ENCODE measurements around the gene PIEZO1.
"Not testable (repeated sequence)": the region's sequence is repeated elsewhere in the genome, so short reads cannot be mapped to it uniquely, and the experiment has no call there.

The PIEZO1 gene

DNA sequence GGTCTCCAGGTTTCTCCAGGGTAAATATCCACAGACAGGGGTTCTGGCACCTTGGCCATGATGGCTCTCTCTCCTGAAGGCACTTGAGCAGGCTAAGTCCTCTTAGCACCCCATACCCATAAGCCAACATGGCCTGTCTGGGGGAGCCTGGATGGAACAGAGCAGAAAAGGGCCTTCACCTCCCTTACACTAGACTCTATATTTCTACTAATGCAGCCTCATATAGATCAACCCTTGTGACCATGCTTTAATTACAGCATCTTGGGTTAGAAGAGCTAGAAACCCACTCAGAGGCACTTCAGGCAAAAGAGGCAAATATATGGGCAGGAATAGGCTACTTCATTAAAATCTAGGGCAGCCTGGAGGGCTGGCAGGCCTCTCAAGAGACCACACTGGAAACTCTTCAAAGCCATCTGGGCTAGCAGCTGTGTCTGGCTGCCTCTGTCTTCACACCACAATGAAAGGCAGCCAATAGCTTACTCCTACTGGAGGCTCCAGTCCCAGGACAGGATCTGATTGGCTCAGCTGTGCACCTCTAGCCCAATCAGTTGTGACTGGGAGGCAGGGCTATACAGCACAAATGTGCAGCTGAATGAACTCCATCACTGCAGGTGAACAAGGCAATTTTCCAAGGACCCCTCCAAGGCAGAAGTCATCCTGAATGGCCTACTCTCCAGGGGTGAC, 13.9 kb upstream of the PIEZO1 start:
- Mint-ChIP-seq H3K4me1 (peaks cover 35% of the 10 kb centered on the region), H3K4me3 (no peak overlapping the region), H3K27me3 (no peaks in the 10 kb centered on the region), H3K27ac (no peak overlapping the region), H3K9me3 (no peaks in the 10 kb centered on the region)
- ATAC-seq: no peak
- DNase-seq: no peak

DNA sequence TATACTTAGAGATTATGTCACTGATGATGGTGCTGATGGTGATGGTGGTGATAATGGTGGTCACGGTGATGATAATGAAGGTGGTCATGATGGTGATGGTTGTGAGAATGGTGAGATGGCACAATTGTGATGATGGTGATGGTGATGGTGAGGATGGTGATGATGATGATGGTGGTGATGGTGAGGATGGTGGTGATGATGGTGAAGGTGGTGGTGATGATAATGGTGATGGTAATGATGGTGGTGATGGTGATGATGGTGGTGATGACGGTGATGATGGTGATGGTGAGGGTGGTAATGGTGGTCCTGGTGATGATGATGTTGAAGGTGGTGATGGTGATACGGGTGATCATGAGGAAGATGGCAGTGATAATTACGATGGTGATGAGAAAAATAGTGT, 13.1 kb upstream of the PIEZO1 start:
- DNase-seq (no peak), ATAC-seq (no peak)
- H3K27ac Mint-ChIP-seq: no peak overlapping the region
- no peak overlapping the region for H3K4me3 Mint-ChIP-seq
- no peaks in the 10 kb centered on the region for H3K9me3 Mint-ChIP-seq
- H3K27me3 Mint-ChIP-seq: no peaks in the 10 kb centered on the region
- H3K4me1 Mint-ChIP-seq: peaks cover 43% of the 10 kb centered on the region

DNA sequence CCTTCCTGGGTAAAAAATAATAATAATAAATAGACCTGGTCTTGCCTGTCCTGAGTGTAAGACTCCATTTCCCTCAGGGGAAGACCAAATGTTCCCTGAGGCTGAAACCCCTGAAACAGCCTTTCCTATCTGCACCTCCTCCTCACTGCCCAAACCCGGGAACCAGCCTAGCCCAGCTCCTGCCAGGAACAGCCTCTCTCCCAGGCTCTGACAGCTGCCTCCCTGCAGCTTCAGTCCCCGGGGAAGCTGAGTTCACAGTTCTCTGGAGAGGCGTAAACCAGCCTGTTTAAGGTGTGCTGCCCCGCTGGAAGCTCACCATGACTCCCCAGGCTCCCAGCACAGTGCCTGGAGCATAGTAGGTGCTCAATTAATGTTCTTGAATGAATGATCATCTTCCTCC, 11.3 kb upstream of the PIEZO1 start:
- no peak for ATAC-seq
- Mint-ChIP-seq H3K4me3 (no peak overlapping the region), H3K9me3 (no peaks in the 10 kb centered on the region), H3K4me1 (peaks cover 54% of the 10 kb centered on the region), H3K27ac (no peak overlapping the region), H3K27me3 (no peaks in the 10 kb centered on the region)
- no peak for DNase-seq

GRCh38 chr16:88793251-88793954, 8.4 kb upstream of the PIEZO1 start:
- no peaks in the 10 kb centered on the region for H3K27me3 Mint-ChIP-seq
- no peaks in the 10 kb centered on the region for H3K9me3 Mint-ChIP-seq
- H3K4me3 Mint-ChIP-seq: peak overlapping the region; percentile 19 to 74
- DNase-seq: no peak
- peaks cover 56% of the 10 kb centered on the region for H3K4me1 Mint-ChIP-seq
- peak overlapping the region in 1 of 2 donors; percentile 84 for H3K27ac Mint-ChIP-seq
- peak; percentile 24 for ATAC-seq

GRCh38 chr16:88792668-88793250, 7.7 kb upstream of the PIEZO1 start:
- ATAC-seq (no peak), DNase-seq (no peak)
- no peaks in the 10 kb centered on the region for H3K27me3 Mint-ChIP-seq
- peak overlapping the region; percentile 35 to 74 for H3K4me3 Mint-ChIP-seq
- H3K27ac Mint-ChIP-seq: peak overlapping the region; percentile 36 to 88
- peaks cover 56% of the 10 kb centered on the region for H3K4me1 Mint-ChIP-seq
- no peaks in the 10 kb centered on the region for H3K9me3 Mint-ChIP-seq

DNA sequence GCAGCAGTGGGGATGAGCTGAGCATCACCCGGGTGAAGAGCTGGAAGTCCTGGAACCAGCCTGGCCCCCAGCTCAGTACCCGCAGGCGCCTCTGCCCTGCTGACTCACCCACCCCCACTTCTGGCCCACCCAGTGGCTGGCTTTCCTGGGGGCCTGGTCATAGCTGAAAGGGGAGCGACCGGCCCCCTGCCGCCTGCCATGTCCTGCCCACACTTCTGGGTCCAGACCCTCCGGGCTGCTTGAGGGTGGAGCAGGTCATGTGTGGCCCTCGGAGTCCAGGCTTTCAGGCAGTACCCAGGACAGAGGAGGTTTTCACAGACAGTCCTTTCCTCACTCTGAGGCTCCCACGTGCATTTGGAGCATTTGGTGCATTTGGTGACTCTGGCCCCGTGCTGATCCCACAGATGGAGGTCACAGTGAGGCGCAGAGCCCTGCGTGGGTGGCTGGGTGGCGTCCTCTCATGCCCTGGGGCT, 7.1 kb upstream of the PIEZO1 start:
- H3K27ac Mint-ChIP-seq: no peak overlapping the region
- DNase-seq (no peak), ATAC-seq (peak; percentile 19)
- H3K4me1 Mint-ChIP-seq: peaks cover 56% of the 10 kb centered on the region
- no peaks in the 10 kb centered on the region for H3K9me3 Mint-ChIP-seq
- H3K27me3 Mint-ChIP-seq: no peaks in the 10 kb centered on the region
- peak overlapping the region in 1 of 2 donors; percentile 79 for H3K4me3 Mint-ChIP-seq

DNA sequence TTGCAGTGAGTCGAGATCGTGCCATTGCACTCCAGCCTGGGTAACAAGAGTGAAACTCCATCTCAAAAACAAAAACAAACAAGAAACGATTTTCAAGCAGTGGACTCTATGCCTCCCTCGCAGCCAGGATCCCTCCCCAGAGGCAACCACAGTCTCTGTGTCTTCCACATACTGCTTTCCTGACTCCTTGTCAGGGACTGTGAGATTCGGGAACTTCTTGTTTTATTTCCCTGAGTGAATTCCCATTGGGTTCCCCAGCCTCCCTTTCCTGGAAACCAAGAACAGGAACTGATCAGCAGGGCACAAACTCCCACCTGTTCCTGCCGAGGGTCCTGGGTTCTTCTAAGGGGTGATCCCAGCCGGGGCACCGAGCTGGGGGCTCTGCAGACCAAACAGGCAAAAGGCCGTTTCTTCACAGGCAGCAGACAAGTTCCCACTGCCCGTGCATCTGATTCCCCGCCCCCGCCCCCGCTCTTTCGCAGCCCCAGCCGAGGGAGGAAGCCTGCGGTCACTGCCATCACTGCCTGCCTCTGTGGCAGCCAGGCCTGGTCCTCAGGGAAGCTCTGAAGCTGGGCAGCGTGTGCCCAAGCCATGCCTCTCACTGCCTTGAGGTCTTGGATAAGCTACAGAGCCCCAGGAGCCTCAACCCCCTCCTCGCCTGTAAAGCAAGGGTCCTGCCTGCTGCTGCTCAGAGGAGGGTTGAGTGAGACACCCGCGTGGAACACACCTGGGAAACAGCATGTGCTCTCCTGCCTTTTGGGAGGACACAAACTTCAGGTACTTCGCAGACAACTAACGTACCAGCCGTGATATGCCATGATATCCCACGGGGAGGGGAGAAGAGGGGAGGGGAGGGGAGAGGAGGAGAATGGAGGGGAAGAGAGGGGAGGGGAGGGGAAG, 5.5 kb upstream of the PIEZO1 start:
- Mint-ChIP-seq H3K27ac (peak overlapping the region; percentile 80 to 89), H3K4me3 (peak overlapping the region; percentile 80 to 88), H3K9me3 (no peaks in the 10 kb centered on the region), H3K4me1 (peaks cover 58% of the 10 kb centered on the region), H3K27me3 (no peaks in the 10 kb centered on the region)
- DNase-seq: peak in 1 of 2 donors; percentile 60
- peak; percentile 82 for ATAC-seq

GRCh38 chr16:88789594-88789993, 4.6 kb upstream of the PIEZO1 start:
- H3K4me3 Mint-ChIP-seq: peak overlapping the region in 1 of 2 donors; percentile 36
- H3K27ac Mint-ChIP-seq: no peak overlapping the region
- peaks cover 53% of the 10 kb centered on the region for H3K4me1 Mint-ChIP-seq
- H3K9me3 Mint-ChIP-seq: no peaks in the 10 kb centered on the region
- no peak for ATAC-seq
- no peaks in the 10 kb centered on the region for H3K27me3 Mint-ChIP-seq
- DNase-seq: no peak

DNA sequence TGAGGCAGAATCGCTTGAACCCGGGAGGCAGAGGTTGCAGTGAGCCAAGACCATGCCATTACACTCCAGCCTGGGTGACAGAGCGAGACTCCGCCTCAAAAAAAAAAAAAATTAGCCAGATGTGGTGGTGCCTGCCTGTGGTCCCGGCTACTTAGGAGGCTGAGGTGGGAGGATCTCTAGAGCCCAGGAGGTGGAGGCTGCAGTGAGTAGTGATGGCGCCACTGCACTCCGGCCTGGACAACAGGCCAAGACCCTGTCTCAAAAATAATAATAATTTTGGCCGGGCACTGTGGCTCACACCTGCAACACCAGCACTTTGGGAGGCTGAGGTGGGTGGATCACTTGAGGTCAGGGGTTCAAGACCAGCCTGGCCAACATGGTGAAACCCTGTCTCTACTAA, 3.7 kb upstream of the PIEZO1 start:
- H3K4me3 Mint-ChIP-seq, H3K27ac Mint-ChIP-seq, ATAC-seq: not testable (repeated sequence)

GRCh38 chr16:88787579-88788314, 2.7 kb upstream of the PIEZO1 start:
- H3K4me3 Mint-ChIP-seq: no peak overlapping the region
- no peaks in the 10 kb centered on the region for H3K9me3 Mint-ChIP-seq
- H3K27me3 Mint-ChIP-seq: no peaks in the 10 kb centered on the region
- H3K4me1 Mint-ChIP-seq: peaks cover 52% of the 10 kb centered on the region
- no peak for ATAC-seq
- DNase-seq: no peak
- no peak overlapping the region for H3K27ac Mint-ChIP-seq

More for the DNA sequence above, 3.7 kb upstream of the PIEZO1 start:
- not testable (repeated sequence) for H3K27me3 Mint-ChIP-seq, DNase-seq, H3K9me3 Mint-ChIP-seq
- peaks cover 52% of the 10 kb centered on the region for H3K4me1 Mint-ChIP-seq

DNA sequence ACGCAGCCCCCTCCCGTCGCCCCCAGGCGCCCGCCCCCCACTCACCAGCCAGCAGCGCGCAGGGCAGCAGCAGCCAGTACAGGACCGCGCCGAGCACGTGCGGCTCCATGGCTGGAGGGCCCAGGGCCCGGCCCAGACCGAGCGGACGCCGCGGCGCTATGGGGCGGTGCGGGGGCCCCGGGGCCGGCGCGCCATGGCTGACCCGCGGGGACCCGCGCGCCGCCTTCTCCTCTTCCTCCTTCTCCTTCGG, 239 bp downstream of the PIEZO1 start:
- Mint-ChIP-seq H3K27ac (no peak overlapping the region), H3K27me3 (no peaks in the 10 kb centered on the region), H3K9me3 (no peaks in the 10 kb centered on the region), H3K4me3 (peak overlapping the region in 1 of 2 donors; percentile 33), H3K4me1 (peaks cover 52% of the 10 kb centered on the region)
- DNase-seq: no peak
- peak; percentile 27 for ATAC-seq

- Mint-ChIP-seq H3K4me3 (peak overlapping the region; percentile 66 to 86), H3K27me3 (no peaks in the 10 kb centered on the region), H3K9me3 (no peaks in the 10 kb centered on the region), H3K27ac (peak overlapping the region; percentile 90 to 91), H3K4me1 (peaks cover 52% of the 10 kb centered on the region)
- DNase-seq (peak in 1 of 2 donors; percentile 55), ATAC-seq (peak; percentile 34)
Observed at GRCh38 chr16:88784074-88784855, 755 bp downstream of the PIEZO1 start.

GRCh38 chr16:88783391-88784073, 1.5 kb downstream of the PIEZO1 start:
- no peak for ATAC-seq
- H3K4me3 Mint-ChIP-seq: peak overlapping the region; percentile 66 to 67
- H3K27ac Mint-ChIP-seq: peak overlapping the region; percentile 88 to 90
- peaks cover 58% of the 10 kb centered on the region for H3K4me1 Mint-ChIP-seq
- no peaks in the 10 kb centered on the region for H3K27me3 Mint-ChIP-seq
- no peak for DNase-seq
- H3K9me3 Mint-ChIP-seq: no peaks in the 10 kb centered on the region
